Activated CD4-positive, alpha-beta T cell treated with anti-CD3 and anti-CD28 coated beads, Interleukin-10, Interleukin-2, amounts not matched to agents 100 ng/mL and 50 ng/mL, durations not matched to agents 16 hours and 8 hours (primary cell): ENCODE measurements around the gene ARMCX5.

Source experiments
- DNase-seq: peaks from one replicate; pipeline ENCODE4 v3.0.0-alpha.2; 2020

The ARMCX5 gene

GRCh38 chrX:102599084-102599950 lies at the start of gene ARMCX5:
ARMCX5 (plus strand) TSS chrX:102599515; CDS start chrX:102602142, 2,627 bp downstream.
- DNase-seq = peak; percentile 73

GRCh38 chrX:102558607-102559006 lies 40.7 kb upstream of the ARMCX5 start:
- no peak for DNase-seq

DNA sequence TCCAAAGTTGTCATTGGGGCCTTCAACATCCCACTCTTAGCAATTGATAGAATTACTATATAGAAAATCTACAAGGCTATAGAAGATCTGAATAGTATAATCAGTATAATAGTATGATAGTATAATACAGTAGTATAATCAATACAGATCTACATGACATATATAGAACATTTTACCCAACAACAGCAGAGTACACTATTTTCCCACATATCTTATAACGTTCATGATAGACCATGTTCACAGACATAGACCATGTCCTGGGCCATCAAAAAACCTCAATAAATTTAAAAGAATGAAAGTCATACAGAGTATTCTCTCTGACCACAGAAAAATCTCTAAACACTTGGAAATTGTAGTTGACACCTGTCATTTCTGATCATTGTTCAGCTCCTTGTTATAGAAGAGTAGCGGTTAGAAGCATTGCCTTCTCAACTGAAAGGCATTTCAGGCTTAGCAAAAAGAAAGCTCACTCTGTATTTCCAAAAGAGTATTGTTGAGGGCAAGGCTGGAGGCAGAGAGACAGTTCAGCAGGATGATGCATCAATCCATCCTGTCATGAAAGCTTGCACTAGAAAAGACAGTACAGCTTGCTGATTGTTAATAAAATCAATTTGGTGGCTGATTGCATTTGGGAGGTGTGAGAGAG lies 38.8 kb upstream of the ARMCX5 start:
- no peak for DNase-seq

- no peak for DNase-seq
Observed at GRCh38 chrX:102580891-102581290, 18.4 kb upstream of the ARMCX5 start.

DNA sequence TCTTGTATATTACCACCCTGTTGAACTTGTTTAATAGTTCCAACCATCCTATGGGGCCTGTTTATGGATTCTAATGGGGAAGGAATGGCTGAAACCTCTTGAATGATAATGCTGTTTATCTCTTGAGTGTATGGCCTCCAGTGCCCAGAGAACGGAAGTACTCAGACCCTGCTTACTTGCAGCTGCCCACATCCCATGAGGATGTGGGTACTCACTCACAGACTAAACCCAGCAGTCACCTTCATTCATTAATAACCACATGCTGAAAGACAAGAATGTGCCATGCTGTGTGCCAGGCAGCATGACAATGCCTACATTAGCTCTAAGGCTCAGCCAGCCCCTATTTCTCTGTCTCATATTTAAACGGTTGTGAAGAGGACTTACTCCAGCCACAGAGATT lies 5.9 kb upstream of the ARMCX5 start:
- no peak for DNase-seq

DNA sequence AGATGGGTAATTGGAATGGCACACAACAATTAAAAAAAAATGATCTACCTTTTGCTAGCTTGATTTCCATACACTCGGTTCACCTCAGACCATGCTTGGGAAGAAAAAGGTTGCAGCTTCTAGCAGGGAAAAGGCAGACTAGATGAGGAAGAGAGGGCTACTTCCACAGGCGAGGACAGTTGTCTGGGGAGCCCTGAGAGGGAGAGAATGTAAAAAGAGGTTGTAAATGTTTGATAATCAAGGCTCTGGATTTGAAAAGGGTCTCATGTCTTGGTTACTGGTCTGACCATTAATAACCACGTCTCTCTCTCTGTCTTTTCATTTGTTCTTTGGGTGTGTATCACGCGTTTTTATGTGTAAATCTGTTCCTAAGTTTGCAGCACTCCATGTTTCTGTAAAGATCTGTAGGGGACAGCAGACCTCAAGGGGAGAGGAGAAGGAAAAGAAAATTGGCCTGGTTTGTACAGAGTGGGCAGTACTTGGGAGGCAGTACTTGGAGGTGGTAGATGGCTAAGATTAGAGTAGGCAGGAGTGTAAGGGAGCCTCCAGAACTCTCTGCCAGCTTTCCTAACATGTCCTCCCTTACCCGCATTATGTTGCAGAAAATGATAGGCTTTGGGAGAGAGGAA lies 750 bp downstream of the ARMCX5 start:
- DNase-seq = no peak

DNA sequence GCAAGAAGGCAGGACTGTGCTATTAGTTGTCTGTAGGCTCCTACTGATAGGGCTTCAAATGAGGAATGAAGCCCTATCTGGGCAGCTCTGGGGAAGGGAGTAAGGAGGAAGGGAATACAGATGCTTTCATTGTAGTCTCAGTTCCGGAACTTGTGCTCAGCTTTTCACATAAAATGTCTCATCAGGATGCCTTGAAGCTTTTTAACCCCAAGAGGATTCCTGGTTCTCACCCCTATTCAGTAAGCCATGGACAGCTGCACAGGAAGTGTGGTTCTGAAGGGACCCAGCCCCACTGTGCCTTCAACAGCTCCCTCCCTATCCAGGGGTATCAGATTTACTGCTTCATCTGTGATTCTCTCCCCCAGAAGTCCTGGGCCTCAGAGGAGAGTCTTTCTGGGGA lies 5.0 kb downstream of the ARMCX5 start:
- no peak for DNase-seq

DNA sequence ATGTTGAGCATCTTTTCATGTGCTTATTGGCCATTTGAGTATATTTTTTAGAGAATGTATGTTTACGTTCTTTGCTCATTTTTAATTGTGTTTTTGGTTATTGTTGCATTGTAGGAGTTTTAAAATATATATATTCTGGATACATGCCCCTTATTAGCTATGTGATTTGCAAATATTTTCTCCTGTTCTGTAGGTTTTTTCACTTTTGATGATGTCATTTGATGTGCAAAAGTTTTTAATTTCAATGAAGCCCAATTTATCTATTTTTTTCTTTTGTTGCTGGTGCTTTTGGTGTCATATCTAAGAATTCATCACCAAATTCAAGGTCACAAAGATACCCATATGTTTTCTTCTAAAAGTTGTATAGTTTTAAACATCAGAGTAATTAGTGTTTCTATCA lies 6.8 kb downstream of the ARMCX5 start:
- no peak for DNase-seq

GRCh38 chrX:102610905-102611304 lies 11.6 kb downstream of the ARMCX5 start:
- DNase-seq = no peak

DNA sequence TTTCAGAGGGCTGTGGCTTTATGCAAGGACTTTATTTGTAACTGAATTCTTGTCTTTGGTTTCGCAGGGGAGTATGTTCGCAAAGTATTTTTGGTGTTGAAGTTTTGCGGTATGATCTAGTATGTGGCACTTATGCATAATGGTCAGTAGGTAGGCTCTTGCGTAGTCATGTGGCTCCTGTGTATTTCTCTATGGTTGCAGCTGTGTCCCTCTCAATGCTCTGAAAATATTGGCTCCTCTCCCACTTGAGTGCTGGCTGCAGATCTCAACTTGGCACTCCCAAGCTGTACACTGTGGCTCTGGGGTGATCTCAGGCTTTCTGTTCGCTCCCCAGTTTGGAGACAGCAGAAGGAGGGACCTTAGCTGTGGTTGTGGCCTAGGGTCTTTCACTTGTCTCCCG lies 24.8 kb downstream of the ARMCX5 start:
- DNase-seq = no peak

DNA sequence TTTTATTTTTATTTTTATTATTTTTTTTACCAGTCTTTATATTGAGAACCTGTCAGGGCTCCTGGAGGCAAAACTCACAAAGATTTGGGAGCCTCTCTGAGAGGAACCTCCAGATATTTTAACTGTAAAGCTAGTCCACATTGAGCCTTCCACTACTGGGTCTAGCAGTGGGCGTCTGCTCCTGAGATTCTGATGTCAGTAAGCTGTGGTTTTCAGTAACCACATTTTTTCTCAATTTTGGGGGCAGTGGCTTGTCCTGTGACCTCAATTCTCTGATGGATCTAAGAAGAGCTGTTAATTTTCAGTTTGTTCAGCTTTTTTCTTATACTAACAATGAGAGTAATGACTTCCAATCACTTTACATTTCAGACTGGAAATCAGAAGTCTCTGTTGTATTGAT lies 28.3 kb downstream of the ARMCX5 start:
- no peak for DNase-seq

DNA sequence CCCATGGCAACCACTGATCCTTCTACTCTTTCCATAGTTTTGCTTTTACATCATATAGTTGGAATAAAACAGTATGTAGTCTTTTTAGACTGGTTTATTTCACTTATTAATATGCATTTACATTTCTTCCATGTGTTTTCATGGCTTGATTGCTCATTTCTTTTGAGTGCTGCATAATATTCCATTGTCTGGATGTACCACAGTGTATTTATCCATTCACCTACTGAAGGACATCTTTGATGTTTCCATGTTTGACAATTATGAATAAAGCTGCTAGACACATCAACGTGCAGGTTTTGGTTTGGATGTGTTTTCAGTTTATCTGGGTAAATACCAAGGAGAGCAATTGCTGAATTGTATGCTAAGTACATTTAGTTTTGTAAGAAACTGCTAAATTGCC lies 38.2 kb downstream of the ARMCX5 start:
- DNase-seq = no peak

DNA sequence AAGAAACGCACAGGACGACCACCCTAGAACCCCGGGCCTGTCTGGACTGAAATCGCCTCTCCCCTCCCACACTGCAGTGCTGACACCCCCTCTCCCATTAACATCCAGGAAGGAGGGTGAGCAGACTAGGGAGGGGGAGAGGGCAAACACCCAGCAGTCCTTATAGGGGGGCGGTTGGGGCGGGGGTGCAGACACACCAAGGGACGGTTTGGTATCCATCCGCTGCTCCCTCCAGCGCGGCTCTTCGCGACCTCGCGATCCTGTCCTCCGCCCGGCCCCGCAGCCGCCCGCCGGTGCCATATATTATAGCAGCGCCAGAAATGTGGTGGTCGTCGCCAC lies 51.6 kb downstream of the ARMCX5 start:
- no peak for DNase-seq

DNA sequence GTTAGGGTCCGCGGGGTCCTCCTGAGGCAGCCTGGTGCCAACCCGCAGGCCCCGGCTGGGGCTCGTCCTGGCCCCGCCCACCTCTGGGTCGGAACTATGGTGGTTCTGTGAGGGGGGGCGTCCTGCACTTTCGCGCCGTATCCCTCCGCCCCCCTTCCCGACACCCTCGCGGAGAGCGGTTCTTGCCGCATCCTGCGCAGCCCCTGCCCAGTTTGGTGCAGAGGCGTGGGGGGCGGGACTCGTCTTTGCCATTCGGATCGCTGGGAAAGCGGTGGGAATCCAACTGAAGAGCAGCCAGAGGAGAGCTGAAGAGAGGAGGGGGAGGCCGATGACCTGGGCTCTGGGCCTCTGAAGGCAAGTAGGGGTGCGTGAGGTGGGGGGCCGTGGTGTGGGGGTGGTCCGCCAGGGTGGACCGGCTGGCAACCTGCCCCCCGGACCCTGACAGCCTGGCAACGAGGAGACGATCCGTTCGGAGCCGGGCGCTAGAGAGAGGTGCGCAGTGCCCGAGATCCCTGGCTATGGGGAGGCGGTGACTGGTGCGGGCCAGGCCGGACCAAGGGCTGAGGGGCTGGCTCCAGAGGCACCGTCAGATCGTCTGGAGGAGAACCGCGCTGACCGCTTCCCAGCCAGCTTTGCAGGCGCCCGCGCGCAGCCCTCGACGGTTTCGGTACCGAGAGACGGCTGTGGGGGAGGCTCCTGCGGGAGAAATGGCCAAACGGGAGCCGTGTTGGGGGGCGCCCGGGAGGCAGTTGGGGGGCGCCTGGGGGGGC lies 52.1 kb downstream of the ARMCX5 start, which contains the start of gene GPRASP1:
Gene GPRASP1 (plus strand): TSS at position 242 of the 770 bp plus-strand sequence. CDS start 2,431 bp downstream, outside the sequence.
- peak; percentile 6 for DNase-seq

- DNase-seq = peak; percentile 37
Observed at GRCh38 chrX:102652031-102652688, 52.8 kb downstream of the ARMCX5 start.
